Choroid plexus epithelial cell (primary cell): ENCODE measurements around the gene EMID1.
"Not testable (repeated sequence)": the region's sequence is repeated elsewhere in the genome, so short reads cannot be mapped to it uniquely, and the experiment has no call there.

Experiments used
- DNase-seq: peaks from one replicate; pipeline ENCODE4 v3.0.0-alpha.2; 2010; ENCODE audit warnings: low read depth
- H3K4me3 ChIP-seq: 2 replicates; pipeline ENCODE4 v1.5.1; 2011; ENCODE audit warnings: low read depth, mild to moderate bottlenecking, control low read depth, low read length, moderate library complexity
- CTCF ChIP-seq: conservative IDR thresholded peaks from 2 replicates; pipeline ENCODE4 v1.5.1; 2011; ENCODE audit warnings: low read depth, mild to moderate bottlenecking, control low read depth, inconsistent platforms, low read length, moderate library complexity

The EMID1 gene

DNA sequence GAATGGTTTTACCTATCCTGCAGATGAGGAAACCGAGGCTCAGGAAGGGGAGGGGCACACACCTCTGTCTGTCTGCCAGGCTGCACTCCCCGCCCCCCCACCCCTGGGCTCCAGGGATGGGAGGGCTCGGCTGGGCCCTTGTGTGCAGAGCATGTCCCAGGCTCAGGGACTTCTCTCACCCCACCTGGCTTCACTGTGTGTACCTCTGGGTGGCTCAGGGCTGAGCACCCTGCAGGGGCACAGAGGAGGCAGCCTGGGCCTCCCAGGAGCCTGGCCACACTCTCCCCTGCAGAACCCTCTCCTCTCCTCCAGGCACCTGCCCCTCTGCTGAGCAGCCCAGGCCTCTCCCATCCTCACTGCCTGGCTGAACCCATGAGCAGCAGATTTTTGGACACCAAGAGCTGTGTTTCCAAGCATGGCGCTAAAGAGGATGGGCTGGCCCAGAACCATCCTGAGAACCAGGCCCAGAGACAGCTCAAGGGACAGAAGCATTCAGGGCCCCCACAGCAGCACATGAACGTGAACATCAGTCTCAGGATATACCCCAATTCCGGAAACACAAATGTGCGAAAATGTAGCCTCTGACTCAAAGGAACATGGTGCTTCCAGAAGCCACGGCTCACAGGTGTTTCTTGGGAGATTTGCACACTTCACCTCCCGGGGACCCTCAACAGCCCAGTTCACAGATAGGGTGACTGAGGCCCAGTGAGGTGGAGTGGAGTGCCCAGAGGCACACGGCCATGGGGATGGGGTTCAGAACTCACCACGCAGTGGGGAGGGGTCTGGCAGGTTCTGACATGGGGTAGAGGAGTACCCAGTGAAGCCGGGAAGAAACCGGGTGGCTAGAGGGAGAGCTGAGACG lies 10.5 kb downstream of the EMID1 start:
- no peak for DNase-seq
- H3K4me3 ChIP-seq: no peak overlapping the region
- TF ChIP-seq CTCF: no peak

DNA sequence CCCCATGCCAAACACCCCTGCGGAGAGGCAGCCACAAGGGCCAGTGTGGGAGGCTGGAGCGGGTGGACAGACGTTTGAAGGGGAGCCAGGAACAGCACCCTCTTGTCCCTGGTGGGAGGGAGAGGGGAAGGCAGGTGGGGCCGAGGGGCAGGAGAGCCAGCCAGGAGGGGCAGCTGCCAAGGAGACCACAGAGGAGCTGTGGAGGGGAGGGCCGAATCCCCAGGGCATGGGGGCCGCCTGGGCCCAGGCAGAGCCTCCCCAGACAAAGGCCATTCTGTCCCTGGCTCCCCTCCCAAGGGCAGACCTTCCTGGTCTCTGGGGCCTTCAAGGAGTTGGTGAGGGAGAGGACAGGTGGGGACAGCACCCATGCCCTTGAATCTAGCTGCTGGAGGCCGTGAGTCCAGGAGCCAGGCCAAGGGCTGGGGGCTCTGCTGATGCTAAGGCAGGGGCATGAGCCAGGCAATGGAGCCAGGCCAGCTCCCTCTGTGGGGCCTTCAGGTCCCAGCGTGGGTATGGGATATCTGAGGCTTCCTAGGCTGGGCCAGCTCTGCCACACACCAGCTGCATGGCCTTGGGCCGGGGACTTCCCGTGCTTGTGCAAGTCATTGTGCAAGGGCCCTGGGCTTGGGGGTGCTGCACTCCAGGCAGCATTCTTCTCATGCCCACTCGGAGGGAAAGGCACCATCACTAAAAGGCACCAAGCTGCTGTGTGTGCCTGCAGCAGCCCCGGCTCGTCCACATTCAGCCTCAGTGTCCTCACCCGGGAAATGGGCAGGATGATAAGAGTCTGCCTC lies 11.4 kb downstream of the EMID1 start:
- TF ChIP-seq CTCF: no peak
- no peak overlapping the region for H3K4me3 ChIP-seq
- peak; percentile 76 for DNase-seq

DNA sequence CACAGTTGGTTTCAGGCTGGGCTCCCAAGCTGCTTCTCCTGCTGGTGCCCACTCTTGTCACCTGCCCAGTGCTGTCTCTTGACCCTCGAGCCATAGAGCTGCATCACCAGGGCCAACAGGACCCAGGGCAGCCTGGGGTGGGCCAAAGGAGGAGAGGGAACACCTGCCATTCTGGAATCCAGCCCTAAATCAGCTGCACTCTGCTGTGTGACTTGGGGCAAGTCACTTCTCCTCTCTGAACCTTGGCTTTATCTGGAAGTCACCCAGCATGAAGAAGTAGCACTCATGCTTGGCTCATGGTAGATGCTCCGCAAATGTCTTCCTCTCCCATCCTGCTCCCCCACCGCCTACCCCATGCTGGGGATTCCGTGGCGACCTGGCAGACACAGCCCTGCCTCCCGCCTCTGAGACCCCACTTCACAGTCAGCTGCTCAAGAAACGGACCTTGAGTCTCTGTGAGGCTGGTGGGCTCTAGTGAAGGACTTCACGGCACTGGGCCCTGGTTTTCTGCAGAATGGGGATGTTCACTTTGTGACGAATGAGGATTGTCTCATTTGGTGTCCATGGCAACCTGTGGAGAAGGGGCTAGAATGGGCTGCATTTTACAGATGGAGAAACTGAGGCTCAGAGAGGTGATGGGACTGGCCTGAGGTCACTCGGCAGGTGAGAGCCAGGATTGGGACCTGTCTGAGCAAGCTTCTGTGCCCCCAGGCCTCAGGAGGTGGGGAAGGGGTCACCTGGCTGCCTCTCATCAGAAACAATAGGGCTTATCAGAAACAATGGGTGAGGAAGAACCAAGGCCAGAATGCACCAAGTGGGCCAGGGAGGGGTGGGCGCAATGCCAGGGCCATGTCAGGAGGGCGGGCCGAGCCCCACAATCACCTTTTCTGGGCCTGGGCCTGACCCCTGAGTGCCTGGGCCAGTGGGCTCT lies 12.4 kb downstream of the EMID1 start:
- TF ChIP-seq CTCF: no peak
- DNase-seq: no peak
- H3K4me3 ChIP-seq: no peak overlapping the region

- TF ChIP-seq CTCF: no peak
- DNase-seq: no peak
- no peak overlapping the region for H3K4me3 ChIP-seq
These were observed 13.2 kb downstream of the EMID1 start for GRCh38 chr22:29218758-29219408.

DNA sequence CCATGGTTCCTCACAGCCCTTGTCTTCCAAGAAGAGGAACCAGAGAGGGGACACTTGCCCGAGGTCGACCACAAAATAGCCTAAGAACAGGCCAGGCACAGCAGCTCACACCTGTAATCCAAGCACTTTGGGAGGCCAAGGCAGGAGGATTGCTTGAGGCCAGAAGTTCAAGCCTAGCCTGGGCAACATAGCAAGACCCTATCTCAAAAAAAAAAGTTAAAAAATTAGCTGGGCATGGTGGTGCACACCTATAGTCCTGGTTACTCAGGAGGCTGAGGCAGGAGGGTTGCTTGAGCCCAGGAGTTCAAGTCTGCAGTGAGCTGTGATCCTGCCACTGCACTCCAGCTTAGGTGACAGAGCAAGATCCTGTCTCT lies 13.7 kb downstream of the EMID1 start:
- not testable (repeated sequence) for DNase-seq, H3K4me3 ChIP-seq

DNA sequence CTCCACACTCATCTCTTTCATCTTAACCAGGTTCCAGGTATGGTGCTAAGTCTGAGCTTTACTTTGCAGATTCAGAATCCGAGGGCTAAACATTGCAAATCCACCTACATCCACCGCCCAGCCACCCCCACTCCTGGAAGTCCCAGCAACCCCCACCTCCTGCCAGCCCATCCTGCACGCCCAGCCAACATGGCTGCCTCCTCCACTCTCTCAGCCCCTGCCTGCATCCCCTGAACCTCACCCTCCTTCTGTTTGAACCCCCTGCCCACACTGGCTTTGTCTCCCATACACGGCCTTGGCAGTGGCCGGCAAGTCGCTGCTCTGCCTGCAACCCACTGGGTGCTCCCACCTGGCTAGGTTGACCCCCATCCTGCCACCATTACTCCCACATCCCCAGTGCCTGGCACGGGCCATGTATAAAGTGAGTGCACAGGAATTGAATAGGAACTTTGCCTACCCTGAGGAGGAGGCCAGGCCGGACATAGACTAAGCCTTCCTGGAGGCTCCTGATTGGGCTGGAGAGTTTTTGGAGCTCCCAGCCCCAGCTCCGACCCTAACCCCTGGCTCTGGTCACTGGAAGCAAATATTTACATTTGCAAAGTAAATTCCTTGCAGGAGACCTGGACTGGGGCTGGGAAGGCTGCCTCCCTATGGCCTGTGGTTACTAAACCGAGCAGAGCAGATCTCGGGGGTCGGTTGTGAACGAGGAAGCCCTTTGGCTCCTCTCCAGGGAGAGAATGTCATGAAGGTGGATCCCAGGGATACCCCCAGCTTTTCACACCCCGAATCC lies 14.4 kb downstream of the EMID1 start:
- no peak overlapping the region for H3K4me3 ChIP-seq
- no peak for DNase-seq
- TF ChIP-seq CTCF: no peak
